HCT116 (cell line): ENCODE data around the gene CAMKK1. TPM values are rescaled to one million over a fixed set of nuclear protein-coding genes. Genes with fewer than 3 reads are reported as not detected.
"Not testable (repeated sequence)": the region's sequence is repeated elsewhere in the genome, so short reads cannot be mapped to it uniquely, and the experiment has no call there.

Source experiments
- ATAC-seq: fragments of 200-7000 bp; cut with Tn5 transposase; 2 replicates; pipeline ENCODE4 v1.9.1; 2020; ENCODE audit warnings: mild to moderate bottlenecking, moderate library complexity
- BruUV-seq: library from RNA; stranded (reverse); fragments of 400-500 nt; replicated peaks from 2 replicates; lab custom pipeline; 2021; lab: Mats Ljungman, UMichigan
- CTCF ChIA-PET: fragments of 300-600 bp; sonication (Branson Sonifier 250); formaldehyde crosslinking; loops from one replicate; lab custom pipeline; 2021; ENCODE audit warnings: antibody characterized with exemption; lab: Charles Lee
- POLR2A ChIA-PET: fragments of 300-600, 350-600 bp; sonication (Branson Sonifier 250); formaldehyde crosslinking; loops from one replicate; lab custom pipeline; 2021; ENCODE audit warnings: antibody characterized with exemption; lab: Charles Lee
- RAD21 ChIA-PET, 2 experiments: fragments of 300-600 bp; sonication (Branson Sonifier 250); formaldehyde crosslinking; loops; one replicate each; lab custom pipeline; 2023; ENCODE audit warnings: low total read pairs in 2 of 2; ENCODE audit not compliant: uncharacterized antibody in 2 of 2, unreplicated experiment in 2 of 2, low non-redundant PET in 1 of 2; lab: Charles Lee
- DNase-seq: peaks from one replicate; pipeline ENCODE4 v3.0.0-alpha.2; 2010; ENCODE audit warnings: low read depth, low spot score
- H2AFZ ChIP-seq: fragments of 200-600 bp; shearing (Covaris generic), sonication (generic); 2 replicates; pipeline ENCODE4 v1.6.1; 2017; ENCODE audit warnings: low read depth, mixed run types, mixed read lengths, antibody characterized with exemption, low read length; ENCODE audit not compliant: poor library complexity, severe bottlenecking
- H3K27ac ChIP-seq: 2 replicates; pipeline ENCODE4 v1.5.1; 2012; ENCODE audit warnings: low read depth, low read length
- H3K27me3 ChIP-seq: fragments of 200-600 bp; sonication (generic); 2 replicates; pipeline ENCODE4 v1.6.1; 2016; ENCODE audit warnings: mixed run types, low read length, mixed read lengths; ENCODE audit not compliant: insufficient read depth
- H3K36me3 ChIP-seq, 2 experiments: fragments of 200-500 bp in 1 of 2; fragments of 200-600 bp in 1 of 2; sonication (Bioruptor generic) in 1 of 2; sonication (generic) in 1 of 2; 2 replicates each; pipeline versions ENCODE4 v1.5.1 to v1.6.1; 2014 to 2016; ENCODE audit warnings: low read length in 2 of 2, inconsistent platforms in 1 of 2, mixed read lengths in 1 of 2, mixed run types in 1 of 2; ENCODE audit not compliant: insufficient read depth in 2 of 2, control insufficient read depth in 1 of 2
- H3K4me1 ChIP-seq, 2 experiments: fragments of 200-600 bp in 1 of 2; sonication (generic) in 1 of 2; 2 replicates each; pipeline versions ENCODE4 v1.5.1 to v1.6.1; 2012 to 2017; ENCODE audit warnings: low read length in 2 of 2, inconsistent platforms in 1 of 2, mild to moderate bottlenecking in 1 of 2, mixed read lengths in 1 of 2, mixed run types in 1 of 2, moderate library complexity in 1 of 2; ENCODE audit not compliant: insufficient read depth in 2 of 2, control insufficient read depth in 1 of 2
- H3K4me2 ChIP-seq: fragments of 200-600 bp; sonication (generic); 2 replicates; pipeline ENCODE4 v1.6.1; 2017; ENCODE audit warnings: mixed run types, low read length, mixed read lengths
- H3K4me3 ChIP-seq, 2 experiments: fragments of 200-600 bp in 1 of 2; sonication (generic) in 1 of 2; replicated peaks in 1 of 2; 2 replicates each; pipeline ENCODE4 v1.5.1; 2011 to 2016; ENCODE audit warnings: low read length in 2 of 2, control low read depth in 1 of 2, low read depth in 1 of 2, mild to moderate bottlenecking in 1 of 2, mixed read lengths in 1 of 2, mixed run types in 1 of 2
- H3K79me2 ChIP-seq: fragments of 200-600 bp; sonication (generic); 2 replicates; pipeline ENCODE4 v1.6.1; 2017; ENCODE audit warnings: mild to moderate bottlenecking, mixed run types, low read length, moderate library complexity, mixed read lengths; ENCODE audit not compliant: insufficient read depth
- H3K9ac ChIP-seq: fragments of 200-600 bp; sonication (generic); 2 replicates; pipeline ENCODE4 v1.6.1; 2016; ENCODE audit warnings: low read length, mixed read lengths
- H3K9me2 ChIP-seq: fragments of 200-600 bp; sonication (generic), shearing (Covaris generic); 2 replicates; pipeline ENCODE4 v1.6.1; 2017; ENCODE audit warnings: mixed run types, mild to moderate bottlenecking, moderate library complexity; ENCODE audit not compliant: insufficient read depth
- H3K9me3 ChIP-seq, 2 experiments: fragments of 200-500 bp in 1 of 2; fragments of 200-600 bp in 1 of 2; sonication (Bioruptor generic) in 1 of 2; sonication (generic) in 1 of 2; 2 replicates each; pipeline ENCODE4 v1.6.1; 2014 to 2017; ENCODE audit warnings: low read length in 2 of 2, mixed read lengths in 2 of 2, inconsistent platforms in 1 of 2, low read depth in 1 of 2, mild to moderate bottlenecking in 1 of 2, mixed run types in 1 of 2, moderate library complexity in 1 of 2; ENCODE audit not compliant: control insufficient read depth in 1 of 2, insufficient read depth in 1 of 2
- H4K20me1 ChIP-seq: fragments of 200-600 bp; sonication (generic), shearing (Covaris generic); 2 replicates; pipeline ENCODE4 v1.6.1; 2017; ENCODE audit warnings: mixed run types, mild to moderate bottlenecking, moderate library complexity; ENCODE audit not compliant: insufficient read depth
- CEBPB ChIP-seq: IDR thresholded peaks from 2 replicates; pipeline ENCODE4 v1.6.1; 2012; ENCODE audit warnings: low read depth
- ELF1 ChIP-seq: IDR thresholded peaks from 2 replicates; pipeline ENCODE4 v1.6.1; 2012; ENCODE audit warnings: low read depth, borderline replicate concordance
- EZH2phosphoT487 ChIP-seq: fragments of 200-600 bp; IDR thresholded peaks from 2 replicates; pipeline ENCODE4 v1.6.1; 2018; ENCODE audit warnings: antibody characterized with exemption, borderline replicate concordance
- FOSL1 ChIP-seq: IDR thresholded peaks from 2 replicates; pipeline ENCODE4 v1.6.1; 2012; ENCODE audit warnings: low read depth
- JUND ChIP-seq: IDR thresholded peaks from 2 replicates; pipeline ENCODE4 v1.6.1; 2012
- POLR2A ChIP-seq: IDR thresholded peaks from 2 replicates; pipeline ENCODE4 v1.7.0; 2011; ENCODE audit warnings: borderline replicate concordance; ENCODE audit not compliant: insufficient read depth, insufficient read length; ENCODE audit errors: extremely low read depth
- POLR2AphosphoS5 ChIP-seq: IDR thresholded peaks from 2 replicates; pipeline ENCODE4 v1.6.1; 2011; ENCODE audit warnings: mild to moderate bottlenecking, low read depth, low read length, moderate library complexity
- RAD21 ChIP-seq: IDR thresholded peaks from 2 replicates; pipeline ENCODE4 v1.6.1; 2012; ENCODE audit warnings: low read depth, mild to moderate bottlenecking
- TCF7L2 ChIP-seq: IDR thresholded peaks from 2 replicates; pipeline ENCODE4 v1.7.0; 2011; ENCODE audit warnings: borderline replicate concordance, inconsistent platforms; ENCODE audit not compliant: insufficient read depth, insufficient read length; ENCODE audit errors: extremely low read depth
- ZFX ChIP-seq: fragments of 450-650 bp; IDR thresholded peaks from 2 replicates; pipeline ENCODE4 v1.6.1; 2017
- intact Hi-C: fragments of 100-400 bp; cut with micrococcal nuclease; formaldehyde crosslinking; loops from 2 replicates; pipeline ENCODE4 v1.10.0; 2022
- total RNA-seq: library from RNA; stranded (reverse); gene quantifications from one replicate; pipeline ENCODE4 v1.2.1, GENCODE V29; 2021; ENCODE audit not compliant: unreplicated experiment
- TF ChIP-seq, protein P1 (sequence below): IDR thresholded peaks from 2 replicates; pipeline ENCODE4 v1.6.1; 2011; ENCODE audit warnings: mild to moderate bottlenecking, low read length, moderate library complexity; ENCODE audit not compliant: insufficient replicate concordance; ENCODE audit errors: extremely low read depth

CAMKK1 gene
- total RNA-seq, 1 experiment from 2014 or later: 10.6 TPM

DNA sequence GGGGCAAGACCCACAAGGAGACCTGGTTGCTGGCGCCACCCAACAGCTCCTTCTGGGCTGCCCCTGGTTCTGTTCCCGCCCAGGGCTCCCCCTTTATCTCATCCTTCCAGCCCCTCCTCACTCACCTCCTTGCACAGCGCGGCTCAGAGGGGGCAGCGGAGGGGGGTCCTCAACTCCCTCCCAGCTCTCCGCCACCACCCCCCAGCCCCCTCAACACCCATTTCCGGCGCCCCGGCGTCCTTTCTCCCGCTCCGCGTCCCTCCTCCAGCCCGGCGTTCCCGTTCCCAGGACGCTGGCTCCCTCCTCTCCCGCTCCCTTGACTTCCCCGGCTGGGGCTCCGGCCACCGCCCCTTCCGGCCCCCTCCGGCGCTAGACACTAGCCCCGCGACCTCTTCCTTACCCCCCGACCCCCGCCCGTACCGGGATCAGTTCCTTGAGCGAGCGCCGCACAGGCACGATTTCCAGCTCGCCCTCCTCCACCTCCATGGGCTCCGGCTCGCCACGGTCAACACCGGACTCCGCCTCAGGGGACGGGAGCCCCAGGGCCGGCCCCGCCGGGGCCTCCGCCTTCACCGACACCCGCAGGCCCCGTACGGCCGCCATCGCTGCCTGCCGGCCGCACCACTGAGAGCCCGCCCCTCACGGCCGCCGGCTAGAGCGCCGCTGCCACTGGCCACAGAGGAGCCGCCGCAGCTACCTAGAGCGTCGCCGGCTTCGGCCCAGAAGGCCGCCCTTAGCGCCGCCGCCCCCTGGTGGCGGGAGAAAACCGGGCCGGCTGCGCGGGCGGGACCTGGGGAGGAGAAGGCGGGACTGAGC, 47.0 kb downstream of the CAMKK1 start, which contains the start of gene NCBP3 (continued):
- TF ChIP-seq EZH2phosphoT487: no peak
- TF ChIP-seq TCF7L2: peak; percentile 58
- no peak for TF ChIP-seq CEBPB
- TF ChIP-seq POLR2A: peak; percentile 65
- no peak for TF ChIP-seq FOSL1
- TF ChIP-seq POLR2AphosphoS5: peak; percentile 94

DNA sequence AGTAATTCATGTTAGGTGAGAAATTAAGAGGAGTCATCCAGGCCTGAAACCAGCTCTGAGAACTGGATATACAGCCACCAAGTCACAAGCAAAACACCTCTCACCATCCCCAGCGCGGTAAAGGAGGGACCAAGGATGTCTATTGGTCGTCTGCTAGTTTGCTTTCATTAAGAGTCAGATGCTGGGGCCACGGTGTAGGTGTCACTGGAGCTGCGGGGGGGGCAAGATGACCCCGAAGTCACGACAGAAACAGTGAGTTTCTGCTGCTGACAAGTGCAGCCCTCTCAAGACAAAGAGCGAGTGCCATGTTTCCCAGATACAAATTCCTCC, 47.6 kb downstream of the CAMKK1 start:
- H3K4me2 ChIP-seq: peak overlapping the region; percentile 90
- H3K79me2 ChIP-seq: peaks cover 47% of the 10 kb centered on the region
- H3K4me3 ChIP-seq: peak overlapping the region; percentile 84 to 91
- peak; percentile 7; the same call in 1 of the 2 replicates for ATAC-seq
- H3K36me3 ChIP-seq: peaks cover 8 to 19% of the 10 kb centered on the region in 2 experiments; a peak in 3 of 4 replicates
- H3K9me3 ChIP-seq: no peaks in the 10 kb centered on the region
- ChIA-PET RAD21 (no interaction called here), CTCF (interaction anchor here (1.6 to 5.4 kb wide), 7 partner anchors 48 to 797 kb away, joined by 3 to 73 read pairs (median 5); partner anchors contain the start of gene CAMKK1), POLR2A (no interaction called here)
- intact Hi-C loops: loop anchor here (5.0 to 10.0 kb wide), 2 partner anchors 230 to 562 kb away; no protein-coding TSS in a partner anchor
- no peak for TF ChIP-seq JUND
- TF ChIP-seq RAD21: no peak
- no peak for TF ChIP-seq EZH2phosphoT487
- TF ChIP-seq, protein P1, sequence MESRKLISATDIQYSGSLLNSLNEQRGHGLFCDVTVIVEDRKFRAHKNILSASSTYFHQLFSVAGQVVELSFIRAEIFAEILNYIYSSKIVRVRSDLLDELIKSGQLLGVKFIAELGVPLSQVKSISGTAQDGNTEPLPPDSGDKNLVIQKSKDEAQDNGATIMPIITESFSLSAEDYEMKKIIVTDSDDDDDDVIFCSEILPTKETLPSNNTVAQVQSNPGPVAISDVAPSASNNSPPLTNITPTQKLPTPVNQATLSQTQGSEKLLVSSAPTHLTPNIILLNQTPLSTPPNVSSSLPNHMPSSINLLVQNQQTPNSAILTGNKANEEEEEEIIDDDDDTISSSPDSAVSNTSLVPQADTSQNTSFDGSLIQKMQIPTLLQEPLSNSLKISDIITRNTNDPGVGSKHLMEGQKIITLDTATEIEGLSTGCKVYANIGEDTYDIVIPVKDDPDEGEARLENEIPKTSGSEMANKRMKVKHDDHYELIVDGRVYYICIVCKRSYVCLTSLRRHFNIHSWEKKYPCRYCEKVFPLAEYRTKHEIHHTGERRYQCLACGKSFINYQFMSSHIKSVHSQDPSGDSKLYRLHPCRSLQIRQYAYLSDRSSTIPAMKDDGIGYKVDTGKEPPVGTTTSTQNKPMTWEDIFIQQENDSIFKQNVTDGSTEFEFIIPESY: no peak
- 0 out of 2 replicates have a peak, but pooled peaks have one; percentile 15 for TF ChIP-seq POLR2AphosphoS5
- TF ChIP-seq ELF1: no peak
- TF ChIP-seq ZFX: no peak
- TF ChIP-seq CEBPB: no peak
- no peaks in the 10 kb centered on the region for H4K20me1 ChIP-seq
- H3K9me2 ChIP-seq: no peaks in the 10 kb centered on the region
- DNase-seq: no peak
- no peaks in the 10 kb centered on the region for H3K27me3 ChIP-seq
- peak overlapping the region; percentile 81 for H3K27ac ChIP-seq
- peaks cover 5 to 20% of the 10 kb centered on the region in 2 experiments; a peak in 3 of 4 replicates for H3K4me1 ChIP-seq
- peak overlapping the region; percentile 93 for H3K9ac ChIP-seq
- no peak overlapping the region for H2AFZ ChIP-seq
- BruUV-seq: TSS peak; percentile 47

DNA sequence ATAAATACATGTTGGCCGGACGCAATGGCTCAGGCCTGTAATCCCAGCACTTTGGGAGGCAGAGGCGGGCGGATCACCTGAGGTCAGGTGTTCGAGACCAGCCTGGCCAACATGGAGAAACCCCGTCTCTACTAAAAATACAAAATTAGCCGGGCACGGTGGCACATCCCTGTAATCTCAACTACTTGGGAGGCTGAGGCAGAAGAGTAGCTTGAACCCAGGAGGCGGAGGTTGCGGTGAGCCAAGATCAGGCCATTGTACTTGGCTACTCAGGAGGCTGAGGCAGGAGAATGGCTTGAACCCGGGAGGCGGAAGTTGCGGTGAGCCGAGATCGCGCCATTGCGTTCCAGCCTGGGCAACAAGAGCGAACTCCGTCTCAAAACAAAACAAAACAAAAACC, 48.3 kb downstream of the CAMKK1 start:
- H3K4me3 ChIP-seq: peak overlapping the region; percentile 84 to 91; a peak in 3 of 4 replicates
- H3K9ac ChIP-seq, H3K9me2 ChIP-seq, H3K9me3 ChIP-seq, BruUV-seq, H4K20me1 ChIP-seq, H3K27ac ChIP-seq, H3K27me3 ChIP-seq, ATAC-seq, DNase-seq, H2AFZ ChIP-seq, POLR2A ChIA-PET: not testable (repeated sequence)
- intact Hi-C loops: loop anchor here (1.0 to 10.0 kb wide), 3 partner anchors 63 to 230 kb away; no protein-coding TSS in a partner anchor
- ChIA-PET RAD21 (interaction anchor here in 1 of 2 experiments (1.0 kb wide), 1 partner anchor 107 kb away, joined by 8 read pairs; no protein-coding TSS in a partner anchor), CTCF (interaction anchor here (1.0 to 5.4 kb wide), 9 partner anchors 10 to 796 kb away, joined by 3 to 73 read pairs (median 6); partner anchors contain the start of gene CAMKK1)
- peaks cover 5 to 23% of the 10 kb centered on the region in 2 experiments; a peak in 3 of 4 replicates for H3K4me1 ChIP-seq
- peaks cover 54% of the 10 kb centered on the region for H3K79me2 ChIP-seq
- H3K4me2 ChIP-seq: peak overlapping the region; percentile 90
- peaks cover 13 to 24% of the 10 kb centered on the region in 2 experiments; a peak in 3 of 4 replicates for H3K36me3 ChIP-seq
